GM13976 (cell line): Measurements from ENCODE around the gene MANSC4.

Source experiments
- DNase-seq: peaks from one replicate; pipeline ENCODE4 v3.0.0; 2012; ENCODE audit warnings: low spot score
- CTCF ChIP-seq: IDR thresholded peaks from 2 replicates; pipeline ENCODE4 v1.5.1; 2012; ENCODE audit warnings: borderline replicate concordance, mild to moderate bottlenecking; ENCODE audit not compliant: insufficient read depth; ENCODE audit errors: extremely low read depth, missing control alignments, control extremely low read depth
- in situ Hi-C: fragments of 300-500 bp; cut with MboI; formaldehyde crosslinking; loops from one replicate; pipeline ENCODE4 v1.12.0; 2022; ENCODE audit warnings: low sequenced_read_pairs, mixed read lengths, inconsistent platforms; ENCODE audit not compliant: unreplicated experiment

Gene MANSC4

GRCh38 chr12:27812502-27812901 lies 32.5 kb upstream of the MANSC4 start:
- in situ Hi-C loops: no loop called here
- DNase-seq: no peak
- TF ChIP-seq CTCF: no peak

DNA sequence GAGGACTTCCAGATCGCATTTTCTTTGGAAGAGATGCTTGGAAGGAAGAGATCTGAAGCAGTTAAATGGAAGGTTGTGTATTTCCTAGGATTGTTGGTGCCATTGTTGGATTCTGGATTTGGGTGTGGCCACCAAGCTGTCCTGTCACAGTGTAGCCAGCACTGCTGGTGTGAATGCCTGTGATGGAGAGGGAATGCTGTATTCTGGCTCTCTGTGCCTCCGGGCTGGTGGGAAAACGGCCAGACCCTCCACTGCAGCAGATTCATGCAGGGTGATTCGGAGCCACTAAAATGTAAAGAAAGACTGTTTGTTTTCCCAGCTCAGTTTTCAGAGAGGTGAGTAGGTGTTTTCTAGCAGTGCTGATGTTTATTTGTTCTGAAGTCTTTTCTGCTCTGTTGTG lies 30.7 kb upstream of the MANSC4 start:
- in situ Hi-C loops: no loop called here
- DNase-seq: no peak
- TF ChIP-seq CTCF: no peak

DNA sequence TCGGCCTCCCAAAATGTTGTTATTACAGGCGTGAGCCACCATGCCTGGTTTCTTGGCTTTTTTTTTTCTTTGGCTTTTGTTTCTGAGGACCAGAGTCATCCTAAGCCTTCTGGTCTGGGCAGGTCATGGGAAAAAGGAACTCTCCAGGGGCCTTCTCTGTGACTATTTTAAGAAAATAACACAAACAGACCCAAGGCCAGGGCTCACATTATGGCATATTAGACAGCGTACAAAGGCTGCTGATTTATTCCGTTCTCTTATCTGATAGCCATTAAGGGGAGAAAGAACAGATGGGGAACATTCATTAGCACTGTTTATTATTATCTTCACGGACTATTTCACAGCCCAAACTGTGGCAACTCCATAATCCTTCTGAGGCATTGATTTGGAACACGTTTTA lies 28.8 kb upstream of the MANSC4 start:
- DNase-seq: no peak
- TF ChIP-seq CTCF: no peak
- in situ Hi-C loops: no loop called here

DNA sequence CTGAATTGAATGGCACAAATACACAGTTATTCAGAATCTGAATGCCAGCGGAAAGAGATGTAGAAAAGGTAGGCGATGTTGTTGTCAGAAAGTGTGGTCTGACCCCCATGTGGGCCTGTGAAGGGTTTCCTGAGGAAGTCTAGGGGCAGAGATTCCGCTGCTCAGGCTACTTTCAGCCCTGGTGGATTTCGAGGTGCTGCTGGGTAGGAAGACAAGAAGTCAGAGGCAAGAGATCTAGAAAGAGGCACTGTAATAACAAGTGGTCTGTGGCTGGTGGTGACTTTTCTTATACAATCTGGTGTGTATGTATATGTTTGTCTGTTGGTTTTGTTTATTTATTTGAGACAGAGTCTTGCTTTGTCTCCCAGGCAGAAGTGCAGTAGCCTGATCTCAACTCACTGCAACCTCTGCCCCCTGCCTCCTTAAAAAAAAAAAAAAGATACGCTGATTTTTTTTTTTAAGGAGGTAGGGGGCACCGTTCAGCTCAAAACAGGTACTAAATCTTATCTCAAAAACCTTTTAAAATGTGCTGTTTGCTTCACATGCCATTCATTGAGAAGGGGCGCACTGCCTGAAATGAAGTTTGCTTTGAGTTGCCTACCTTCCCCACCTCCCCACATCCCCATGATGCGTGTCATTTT lies 27.1 kb upstream of the MANSC4 start:
- no peak for TF ChIP-seq CTCF
- in situ Hi-C loops: no loop called here
- no peak for DNase-seq

- no peak for TF ChIP-seq CTCF
Observed at GRCh38 chr12:27806259-27806658, 26.2 kb upstream of the MANSC4 start.

GRCh38 chr12:27805238-27805637 lies 25.2 kb upstream of the MANSC4 start:
- TF ChIP-seq CTCF: no peak
- in situ Hi-C loops: no loop called here
- no peak for DNase-seq

More at GRCh38 chr12:27806259-27806658, 26.2 kb upstream of the MANSC4 start:
- in situ Hi-C loops: no loop called here
- no peak for DNase-seq

- in situ Hi-C loops: no loop called here
- no peak for TF ChIP-seq CTCF
- DNase-seq: no peak
Observed at GRCh38 chr12:27802936-27803335, 22.9 kb upstream of the MANSC4 start.
